PC-9 (cell line): Measurements from ENCODE around the gene DENND1A. TPM values are rescaled to one million over a fixed set of nuclear protein-coding genes. Genes with fewer than 3 reads are reported as not detected.

Source experiments
- BruUV-seq: library from RNA; stranded (reverse); fragments of 400-500 nt; replicated peaks from 2 replicates; lab custom pipeline; 2021; lab: Mats Ljungman, UMichigan
- CTCF ChIA-PET: fragments of 300-600 bp; sonication (Branson Sonifier 250); formaldehyde crosslinking; loops from one replicate; lab custom pipeline; 2022; ENCODE audit warnings: antibody characterized with exemption; lab: Charles Lee
- POLR2A ChIA-PET: fragments of 300-600 bp; sonication (Branson Sonifier 250); formaldehyde crosslinking; loops from one replicate; lab custom pipeline; 2022; ENCODE audit warnings: antibody characterized with exemption; ENCODE audit not compliant: unreplicated experiment; lab: Charles Lee
- DNase-seq, 2 experiments: peaks; one replicate each; pipeline versions ENCODE4 v3.0.0 to v3.0.0-alpha.2; 2015 to 2022; ENCODE audit warnings: mixed read lengths in 1 of 2
- H2AFZ ChIP-seq: fragments of 200-600 bp; sonication (generic); 2 replicates; pipeline ENCODE4 v1.8.1; 2017; ENCODE audit warnings: antibody characterized with exemption
- H3F3A ChIP-seq: fragments of 200-600 bp; sonication (generic); 2 replicates; pipeline ENCODE4 v1.8.1; 2017; ENCODE audit warnings: antibody characterized with exemption, mild to moderate bottlenecking, low read depth; ENCODE audit not compliant: insufficient read depth
- H3K27ac ChIP-seq: fragments of 200-600 bp; sonication (generic); 2 replicates; pipeline ENCODE4 v1.6.1; 2016; ENCODE audit warnings: mixed run types
- H3K27me3 ChIP-seq: fragments of 200-600 bp; sonication (generic); 2 replicates; pipeline ENCODE4 v1.6.1; 2016; ENCODE audit warnings: low read depth, mixed run types; ENCODE audit not compliant: insufficient read depth
- H3K36me3 ChIP-seq: fragments of 200-600 bp; sonication (generic); 2 replicates; pipeline ENCODE4 v1.6.1; 2016; ENCODE audit warnings: low read depth, mixed run types
- H3K4me1 ChIP-seq: fragments of 200-600 bp; sonication (generic); replicated peaks from 2 replicates; pipeline ENCODE4 v1.6.1; 2016; ENCODE audit warnings: mixed run types; ENCODE audit not compliant: insufficient read depth
- H3K4me2 ChIP-seq: fragments of 200-600 bp; sonication (generic); 2 replicates; pipeline ENCODE4 v1.6.1; 2017; ENCODE audit warnings: mixed run types
- H3K4me3 ChIP-seq: fragments of 200-600 bp; sonication (generic); 2 replicates; pipeline ENCODE4 v1.6.1; 2016; ENCODE audit warnings: mixed run types
- H3K79me2 ChIP-seq: fragments of 200-600 bp; sonication (generic); 2 replicates; pipeline ENCODE4 v1.6.1; 2017; ENCODE audit warnings: low read depth, mixed run types
- H3K9me2 ChIP-seq: fragments of 200-600 bp; sonication (generic); 2 replicates; pipeline ENCODE4 v1.8.1; 2017; ENCODE audit warnings: mild to moderate bottlenecking; ENCODE audit not compliant: insufficient read depth
- H3K9me3 ChIP-seq: fragments of 200-600 bp; sonication (generic); 2 replicates; pipeline ENCODE4 v1.8.1; 2016; ENCODE audit warnings: low read depth; ENCODE audit not compliant: insufficient read depth
- H4K20me1 ChIP-seq: fragments of 200-600 bp; sonication (generic); 2 replicates; pipeline ENCODE4 v1.8.1; 2017; ENCODE audit not compliant: insufficient read depth
- EZH2 ChIP-seq: fragments of 200-600 bp; sonication (generic); IDR thresholded peaks from 2 replicates; pipeline ENCODE4 v1.8.0; 2017; ENCODE audit warnings: antibody characterized with exemption, low read depth
- intact Hi-C: fragments of 100-400 bp; cut with micrococcal nuclease; formaldehyde crosslinking; loops from one replicate; pipeline ENCODE4 v1.10.0; 2022; ENCODE audit not compliant: unreplicated experiment
- total RNA-seq: library from RNA; stranded (reverse); gene quantifications from 2 replicates; pipeline ENCODE4 v1.2.3, GENCODE V29; 2021
- TF ChIP-seq, protein P1 (sequence below): fragments of 200-600 bp; sonication (generic); conservative IDR thresholded peaks from 2 replicates; pipeline ENCODE4 v1.6.1; 2017; ENCODE audit warnings: mixed run types, antibody characterized with exemption, mild to moderate bottlenecking, moderate library complexity

The DENND1A gene
- total RNA-seq, 1 experiment from 2014 or later, result 37.7 TPM

DNA sequence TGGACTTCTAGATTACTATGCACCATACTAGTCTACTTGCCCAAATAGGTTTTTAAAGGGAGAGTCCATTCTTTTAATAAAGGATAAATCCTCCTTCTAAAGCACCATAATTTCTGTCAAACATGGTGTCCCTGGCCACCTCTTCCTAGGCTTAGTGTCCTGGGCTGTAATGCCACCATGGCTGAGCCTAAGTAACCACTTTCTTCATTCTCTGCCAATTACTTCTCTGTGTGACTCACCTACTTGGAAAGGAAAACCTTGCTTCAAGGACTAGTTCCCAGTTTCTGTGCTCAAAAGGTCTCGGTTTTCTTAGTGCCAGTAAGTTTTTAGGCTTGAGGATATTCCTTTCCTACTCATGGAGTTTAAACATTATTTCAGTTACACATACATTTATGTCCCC lies 273.4 kb downstream of the DENND1A start:
- no peaks in the 10 kb centered on the region for H3K27me3 ChIP-seq
- ChIA-PET CTCF (no interaction called here), POLR2A (no interaction called here)
- no peak for DNase-seq
- H4K20me1 ChIP-seq, result no peaks in the 10 kb centered on the region; the same call in 1 of the 2 replicates
- H2AFZ ChIP-seq, result no peak overlapping the region
- TF ChIP-seq, protein P1, sequence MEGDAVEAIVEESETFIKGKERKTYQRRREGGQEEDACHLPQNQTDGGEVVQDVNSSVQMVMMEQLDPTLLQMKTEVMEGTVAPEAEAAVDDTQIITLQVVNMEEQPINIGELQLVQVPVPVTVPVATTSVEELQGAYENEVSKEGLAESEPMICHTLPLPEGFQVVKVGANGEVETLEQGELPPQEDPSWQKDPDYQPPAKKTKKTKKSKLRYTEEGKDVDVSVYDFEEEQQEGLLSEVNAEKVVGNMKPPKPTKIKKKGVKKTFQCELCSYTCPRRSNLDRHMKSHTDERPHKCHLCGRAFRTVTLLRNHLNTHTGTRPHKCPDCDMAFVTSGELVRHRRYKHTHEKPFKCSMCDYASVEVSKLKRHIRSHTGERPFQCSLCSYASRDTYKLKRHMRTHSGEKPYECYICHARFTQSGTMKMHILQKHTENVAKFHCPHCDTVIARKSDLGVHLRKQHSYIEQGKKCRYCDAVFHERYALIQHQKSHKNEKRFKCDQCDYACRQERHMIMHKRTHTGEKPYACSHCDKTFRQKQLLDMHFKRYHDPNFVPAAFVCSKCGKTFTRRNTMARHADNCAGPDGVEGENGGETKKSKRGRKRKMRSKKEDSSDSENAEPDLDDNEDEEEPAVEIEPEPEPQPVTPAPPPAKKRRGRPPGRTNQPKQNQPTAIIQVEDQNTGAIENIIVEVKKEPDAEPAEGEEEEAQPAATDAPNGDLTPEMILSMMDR, result no peak
- TF ChIP-seq EZH2, result no peak
- H3K36me3 ChIP-seq, result no peaks in the 10 kb centered on the region
- intact Hi-C loops, result no loop called here
- H3K9me2 ChIP-seq, result no peaks in the 10 kb centered on the region
- H3F3A ChIP-seq, result no peaks in the 10 kb centered on the region
- BruUV-seq, result no TSS peak
- H3K4me1 ChIP-seq, result no peaks in the 10 kb centered on the region
- no peak overlapping the region for H3K27ac ChIP-seq
- H3K4me3 ChIP-seq, result no peak overlapping the region
- no peak overlapping the region for H3K4me2 ChIP-seq
- no peaks in the 10 kb centered on the region for H3K79me2 ChIP-seq
- H3K9me3 ChIP-seq, result no peaks in the 10 kb centered on the region

DNA sequence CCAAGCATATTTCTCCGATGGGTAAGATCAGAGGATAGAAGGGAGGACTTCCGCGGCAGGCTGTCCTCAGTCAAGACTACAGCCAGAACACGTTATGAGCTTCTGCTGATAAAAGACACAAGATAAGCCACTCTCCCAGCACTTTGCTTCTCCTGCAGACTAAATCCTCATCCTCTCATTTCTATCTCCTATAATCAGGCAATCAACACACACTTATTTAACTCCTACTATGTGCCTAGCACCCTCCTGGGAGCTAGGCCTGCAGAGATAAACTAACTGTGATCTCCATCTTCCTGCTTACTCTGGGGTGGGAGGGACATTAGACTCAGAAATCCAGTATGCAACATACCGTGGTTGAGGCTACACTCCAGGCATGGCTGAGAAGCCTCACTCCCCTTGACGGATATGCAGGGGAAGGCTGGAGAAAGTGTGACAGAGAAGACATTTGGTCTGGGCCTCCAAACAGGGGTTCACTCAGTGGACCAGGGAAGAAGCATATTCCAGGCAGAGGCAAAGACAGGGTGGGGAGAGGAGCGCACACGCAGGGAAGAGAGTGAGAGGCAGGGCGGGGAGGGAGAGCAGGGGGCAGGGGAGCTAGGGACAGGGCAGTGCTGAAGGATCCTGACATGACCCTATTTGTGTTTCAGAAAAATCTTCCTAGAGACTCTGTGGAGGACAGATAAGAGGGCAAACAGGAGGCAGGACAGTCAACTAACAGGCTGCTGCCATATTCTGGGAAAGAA lies 274.1 kb downstream of the DENND1A start:
- no peak overlapping the region for H3K4me3 ChIP-seq
- no peaks in the 10 kb centered on the region; the same call in 1 of the 2 replicates for H4K20me1 ChIP-seq
- H3K36me3 ChIP-seq, result no peaks in the 10 kb centered on the region
- BruUV-seq, result no TSS peak
- no peaks in the 10 kb centered on the region for H3K9me3 ChIP-seq
- ChIA-PET CTCF (interaction anchor here (0.6 kb wide), 1 partner anchor 38 kb away, joined by 8 read pairs; no protein-coding TSS in a partner anchor), POLR2A (no interaction called here)
- H3K4me2 ChIP-seq, result no peak overlapping the region
- no peaks in the 10 kb centered on the region for H3K9me2 ChIP-seq
- H3F3A ChIP-seq, result no peaks in the 10 kb centered on the region
- TF ChIP-seq EZH2, result no peak
- TF ChIP-seq, protein P1, result no peak
- H2AFZ ChIP-seq, result no peak overlapping the region
- DNase-seq, result no peak
- no peak overlapping the region for H3K27ac ChIP-seq
- H3K27me3 ChIP-seq, result no peaks in the 10 kb centered on the region
- intact Hi-C loops, result no loop called here
- no peaks in the 10 kb centered on the region for H3K79me2 ChIP-seq
- no peaks in the 10 kb centered on the region for H3K4me1 ChIP-seq

- no TSS peak for BruUV-seq
- TF ChIP-seq, protein P1, result no peak
- no peak for TF ChIP-seq EZH2
- ChIA-PET CTCF (interaction anchor here (0.6 kb wide), 1 partner anchor 38 kb away, joined by 8 read pairs; no protein-coding TSS in a partner anchor), POLR2A (interaction anchor here (0.6 kb wide), 1 partner anchor 19 kb away, joined by 6 read pairs; no protein-coding TSS in a partner anchor)
- H3F3A ChIP-seq, result no peaks in the 10 kb centered on the region
- H3K79me2 ChIP-seq, result no peaks in the 10 kb centered on the region
- no peak overlapping the region for H2AFZ ChIP-seq
- no peak overlapping the region for H3K27ac ChIP-seq
- H3K9me2 ChIP-seq, result no peaks in the 10 kb centered on the region
- H3K4me2 ChIP-seq, result no peak overlapping the region
- DNase-seq, result no peak
- no peaks in the 10 kb centered on the region for H3K36me3 ChIP-seq
- no peaks in the 10 kb centered on the region for H3K9me3 ChIP-seq
- H3K4me3 ChIP-seq, result no peak overlapping the region
- no peaks in the 10 kb centered on the region for H3K27me3 ChIP-seq
- H4K20me1 ChIP-seq, result no peaks in the 10 kb centered on the region; the same call in 1 of the 2 replicates
- no peaks in the 10 kb centered on the region for H3K4me1 ChIP-seq
- intact Hi-C loops, result no loop called here
Observed at GRCh38 chr9:123654994-123655637, 274.8 kb downstream of the DENND1A start.
